Loucy (cell line): ENCODE measurements around the gene RBPJL.

Source experiments
- H2AFZ ChIP-seq: fragments of 200-600 bp; sonication (generic); 2 replicates; pipeline ENCODE4 v1.6.0; 2016; ENCODE audit warnings: antibody characterized with exemption, mild to moderate bottlenecking, low read length, moderate library complexity
- H3F3A ChIP-seq: fragments of 200-600 bp; 2 replicates; pipeline ENCODE4 v1.6.0; 2016; ENCODE audit warnings: antibody characterized with exemption, low read depth, mild to moderate bottlenecking
- H3K27me3 ChIP-seq: fragments of 200-600 bp; sonication (generic); 2 replicates; pipeline ENCODE4 v1.6.1; 2014; ENCODE audit warnings: low read length, mild to moderate bottlenecking; ENCODE audit not compliant: insufficient read depth, poor library complexity, severe bottlenecking
- H3K36me3 ChIP-seq: fragments of 200-600 bp; sonication (generic); 2 replicates; pipeline ENCODE4 v1.6.1; 2016; ENCODE audit warnings: low read length; ENCODE audit not compliant: insufficient read depth
- H3K4me1 ChIP-seq: fragments of 200-600 bp; sonication (generic); 2 replicates; pipeline ENCODE4 v1.5.1; 2014; ENCODE audit warnings: low read length, mild to moderate bottlenecking; ENCODE audit not compliant: insufficient read depth, poor library complexity, severe bottlenecking
- H3K4me2 ChIP-seq: fragments of 200-600 bp; sonication (generic); 2 replicates; pipeline ENCODE4 v1.6.0; 2014; ENCODE audit warnings: antibody characterized with exemption, low read length, low read depth, mild to moderate bottlenecking; ENCODE audit not compliant: poor library complexity, severe bottlenecking
- H3K4me3 ChIP-seq: fragments of 200-600 bp; sonication (generic); 2 replicates; pipeline ENCODE4 v1.5.1; 2014; ENCODE audit warnings: low read length, mild to moderate bottlenecking, mixed read lengths; ENCODE audit not compliant: poor library complexity, severe bottlenecking
- H3K79me2 ChIP-seq: fragments of 200-600 bp; sonication (generic); 2 replicates; pipeline ENCODE4 v1.6.1; 2014; ENCODE audit warnings: low read length; ENCODE audit not compliant: insufficient read depth
- H3K9ac ChIP-seq: fragments of 200-600 bp; sonication (generic); 2 replicates; pipeline ENCODE4 v1.6.0; 2014; ENCODE audit warnings: mild to moderate bottlenecking, low read depth, low read length, moderate library complexity; ENCODE audit not compliant: poor library complexity, severe bottlenecking
- H3K9me2 ChIP-seq: fragments of 200-600 bp; sonication (generic); replicated peaks from 2 replicates; pipeline ENCODE4 v1.6.1; 2016; ENCODE audit warnings: low read depth, low read length, mixed read lengths
- H3K9me3 ChIP-seq: fragments of 200-600 bp; sonication (generic); 2 replicates; pipeline ENCODE4 v1.6.1; 2014; ENCODE audit warnings: mild to moderate bottlenecking, antibody characterized with exemption, low read length, low read depth; ENCODE audit not compliant: insufficient read depth
- H4K20me1 ChIP-seq: fragments of 200-600 bp; sonication (generic); 2 replicates; pipeline ENCODE4 v1.6.0; 2014; ENCODE audit warnings: antibody characterized with exemption, low read length, mild to moderate bottlenecking; ENCODE audit not compliant: insufficient read depth, poor library complexity, severe bottlenecking
- EZH2phosphoT487 ChIP-seq: fragments of 200-600 bp; IDR thresholded peaks from 2 replicates; pipeline ENCODE4 v1.6.1; 2018; ENCODE audit warnings: antibody characterized with exemption, mild to moderate bottlenecking, moderate library complexity, borderline replicate concordance
- TF ChIP-seq, protein P1 (sequence below): fragments of 200-600 bp; sonication (generic); conservative IDR thresholded peaks from 2 replicates; pipeline ENCODE4 v1.5.1; 2014; ENCODE audit warnings: mild to moderate bottlenecking, antibody characterized with exemption, low read length

RBPJL gene

GRCh38 chr20:45359069-45359405 is 52.4 kb downstream of the RBPJL start:
- Histone ChIP-seq H3K4me2 (no peak overlapping the region), H3K36me3 (no peaks in the 10 kb centered on the region), H3K79me2 (peaks cover 7% of the 10 kb centered on the region), H4K20me1 (peaks cover 6% of the 10 kb centered on the region), H2AFZ (no peak overlapping the region), H3K27me3 (no peaks in the 10 kb centered on the region), H3F3A (no peaks in the 10 kb centered on the region), H3K9me2 (no peaks in the 10 kb centered on the region), H3K4me3 (no peak overlapping the region), H3K9ac (no peak overlapping the region), H3K4me1 (peaks cover 16% of the 10 kb centered on the region), H3K9me3 (no peaks in the 10 kb centered on the region)
- TF ChIP-seq, protein P1, sequence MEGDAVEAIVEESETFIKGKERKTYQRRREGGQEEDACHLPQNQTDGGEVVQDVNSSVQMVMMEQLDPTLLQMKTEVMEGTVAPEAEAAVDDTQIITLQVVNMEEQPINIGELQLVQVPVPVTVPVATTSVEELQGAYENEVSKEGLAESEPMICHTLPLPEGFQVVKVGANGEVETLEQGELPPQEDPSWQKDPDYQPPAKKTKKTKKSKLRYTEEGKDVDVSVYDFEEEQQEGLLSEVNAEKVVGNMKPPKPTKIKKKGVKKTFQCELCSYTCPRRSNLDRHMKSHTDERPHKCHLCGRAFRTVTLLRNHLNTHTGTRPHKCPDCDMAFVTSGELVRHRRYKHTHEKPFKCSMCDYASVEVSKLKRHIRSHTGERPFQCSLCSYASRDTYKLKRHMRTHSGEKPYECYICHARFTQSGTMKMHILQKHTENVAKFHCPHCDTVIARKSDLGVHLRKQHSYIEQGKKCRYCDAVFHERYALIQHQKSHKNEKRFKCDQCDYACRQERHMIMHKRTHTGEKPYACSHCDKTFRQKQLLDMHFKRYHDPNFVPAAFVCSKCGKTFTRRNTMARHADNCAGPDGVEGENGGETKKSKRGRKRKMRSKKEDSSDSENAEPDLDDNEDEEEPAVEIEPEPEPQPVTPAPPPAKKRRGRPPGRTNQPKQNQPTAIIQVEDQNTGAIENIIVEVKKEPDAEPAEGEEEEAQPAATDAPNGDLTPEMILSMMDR: no peak
- TF ChIP-seq EZH2phosphoT487: no peak

GRCh38 chr20:45359406-45360148 is 52.9 kb downstream of the RBPJL start:
- Histone ChIP-seq H4K20me1 (peaks cover 6% of the 10 kb centered on the region), H3K4me3 (no peak overlapping the region), H3K79me2 (peaks cover 10% of the 10 kb centered on the region), H3K9me3 (no peaks in the 10 kb centered on the region), H3K27me3 (no peaks in the 10 kb centered on the region), H3K36me3 (no peaks in the 10 kb centered on the region), H3K4me2 (no peak overlapping the region), H3K9ac (no peak overlapping the region), H3K4me1 (peaks cover 18% of the 10 kb centered on the region), H3K9me2 (no peaks in the 10 kb centered on the region), H3F3A (no peaks in the 10 kb centered on the region), H2AFZ (no peak overlapping the region)
- TF ChIP-seq, protein P1: no peak
- TF ChIP-seq EZH2phosphoT487: no peak

- Histone ChIP-seq H3K4me2 (no peak overlapping the region), H3K9me3 (no peaks in the 10 kb centered on the region), H3K27me3 (no peaks in the 10 kb centered on the region), H3F3A (no peaks in the 10 kb centered on the region), H3K9me2 (no peaks in the 10 kb centered on the region), H2AFZ (no peak overlapping the region), H3K79me2 (peaks cover 16% of the 10 kb centered on the region), H3K36me3 (no peaks in the 10 kb centered on the region), H3K4me1 (peaks cover 26% of the 10 kb centered on the region), H3K4me3 (no peak overlapping the region), H4K20me1 (peaks cover 6% of the 10 kb centered on the region), H3K9ac (no peak overlapping the region)
- no peak for TF ChIP-seq EZH2phosphoT487
- TF ChIP-seq, protein P1: no peak
Observed at GRCh38 chr20:45361793-45362192, 55.2 kb downstream of the RBPJL start.
